Fibroblast of skin of abdomen (primary cell): Measurements from ENCODE around the gene GSK3A.
A peak's percentile ranks its signal among the peaks of the same experiment; 100 is the strongest.

Experiments
- DNase-seq: peaks from one replicate; pipeline ENCODE4 v3.0.0-alpha.2; 2013

GSK3A gene

GRCh38 chr19:42224940-42225717 is 17.3 kb downstream of the GSK3A start:
- DNase-seq: no peak

- no peak for DNase-seq
These were observed 21.7 kb downstream of the GSK3A start for GRCh38 chr19:42220751-42221097.

GRCh38 chr19:42219812-42220750 is 22.3 kb downstream of the GSK3A start, which contains the start of gene ZNF526:
ZNF526 (plus strand) TSS chr19:42220312; CDS start chr19:42224404, 4,092 bp downstream.
- peak; percentile 97 for DNase-seq

GRCh38 chr19:42217520-42218437 is 24.6 kb downstream of the GSK3A start, which contains the start of gene DEDD2:
DEDD2 (minus strand) TSS chr19:42217677; CDS start chr19:42217007, 670 bp downstream.
- DNase-seq: peak; percentile 98

- DNase-seq: peak; percentile 24
These were observed 25.5 kb downstream of the GSK3A start for GRCh38 chr19:42216653-42217519.

- DNase-seq: no peak
These were observed 27.5 kb downstream of the GSK3A start for GRCh38 chr19:42214810-42215485.

GRCh38 chr19:42212886-42213285 is 29.5 kb downstream of the GSK3A start:
- no peak for DNase-seq

GRCh38 chr19:42208612-42209011 is 33.8 kb downstream of the GSK3A start:
- DNase-seq: no peak

GRCh38 chr19:42207767-42208271 is 34.6 kb downstream of the GSK3A start:
- peak; percentile 81 for DNase-seq

- DNase-seq: peak; percentile 39
These were observed 35.3 kb downstream of the GSK3A start for GRCh38 chr19:42206871-42207755.

- DNase-seq: no peak
These were observed 37.7 kb downstream of the GSK3A start for GRCh38 chr19:42204664-42205063.

- no peak for DNase-seq
These were observed 38.7 kb downstream of the GSK3A start for GRCh38 chr19:42203700-42204099.

GRCh38 chr19:42202290-42202880 is 40.0 kb downstream of the GSK3A start:
- no peak for DNase-seq

GRCh38 chr19:42201489-42202289 is 40.7 kb downstream of the GSK3A start:
- DNase-seq: no peak

- DNase-seq: no peak
These were observed 42.2 kb downstream of the GSK3A start for GRCh38 chr19:42200116-42200715.

- DNase-seq: no peak
These were observed 42.8 kb downstream of the GSK3A start for GRCh38 chr19:42199440-42200115.
